GM21825 (cell line): ENCODE data around the gene PBX3.
"Not testable (repeated sequence)": the region's sequence is repeated elsewhere in the genome, so short reads cannot be mapped to it uniquely, and the experiment has no call there.

Source experiments
- ATAC-seq: cut with Tn5 transposase; IDR thresholded peaks from one replicate; pipeline ENCODE4 v1.9.1; 2021; ENCODE audit warnings: mild to moderate bottlenecking, moderate library complexity; ENCODE audit not compliant: unreplicated experiment

PBX3 gene

DNA sequence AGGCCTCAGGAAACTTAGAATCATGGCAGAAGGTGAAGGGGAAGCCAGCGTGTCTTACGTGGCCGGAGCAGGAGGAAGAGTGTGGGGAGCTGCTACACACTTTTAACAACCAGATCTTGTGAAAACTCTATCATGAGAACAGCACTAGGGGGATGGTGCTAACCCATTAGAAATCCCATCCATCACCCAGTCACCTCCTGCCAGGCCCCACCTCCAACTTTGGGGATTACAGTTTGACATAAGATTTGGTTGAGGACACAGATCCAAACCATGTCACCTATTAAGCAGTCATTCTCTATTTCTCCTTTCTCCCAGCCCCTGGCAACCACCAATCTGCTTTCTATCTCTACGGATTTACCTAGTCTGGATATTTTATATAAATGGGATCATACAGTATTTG lies 26.9 kb downstream of the PBX3 start:
- no peak for ATAC-seq

DNA sequence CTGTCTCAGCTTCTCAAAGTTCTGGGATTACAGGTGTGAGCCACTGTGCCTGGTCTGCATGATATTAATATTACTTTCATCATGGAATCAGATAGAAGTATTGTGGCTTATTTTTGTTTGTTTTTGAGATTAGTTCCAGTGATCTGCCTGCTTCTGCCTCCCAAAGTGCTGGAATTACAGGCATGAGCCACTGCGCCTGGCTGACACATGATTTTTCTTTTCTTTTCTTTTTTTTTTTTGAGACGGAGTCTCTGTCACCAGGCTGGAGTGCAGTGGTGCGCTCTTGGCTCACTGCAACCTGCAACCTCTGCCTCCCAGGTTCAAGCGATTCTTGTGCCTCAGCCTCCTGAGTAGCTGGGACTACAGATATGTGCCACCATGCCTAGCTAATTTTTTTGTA lies 29.6 kb downstream of the PBX3 start:
- ATAC-seq: not testable (repeated sequence)

DNA sequence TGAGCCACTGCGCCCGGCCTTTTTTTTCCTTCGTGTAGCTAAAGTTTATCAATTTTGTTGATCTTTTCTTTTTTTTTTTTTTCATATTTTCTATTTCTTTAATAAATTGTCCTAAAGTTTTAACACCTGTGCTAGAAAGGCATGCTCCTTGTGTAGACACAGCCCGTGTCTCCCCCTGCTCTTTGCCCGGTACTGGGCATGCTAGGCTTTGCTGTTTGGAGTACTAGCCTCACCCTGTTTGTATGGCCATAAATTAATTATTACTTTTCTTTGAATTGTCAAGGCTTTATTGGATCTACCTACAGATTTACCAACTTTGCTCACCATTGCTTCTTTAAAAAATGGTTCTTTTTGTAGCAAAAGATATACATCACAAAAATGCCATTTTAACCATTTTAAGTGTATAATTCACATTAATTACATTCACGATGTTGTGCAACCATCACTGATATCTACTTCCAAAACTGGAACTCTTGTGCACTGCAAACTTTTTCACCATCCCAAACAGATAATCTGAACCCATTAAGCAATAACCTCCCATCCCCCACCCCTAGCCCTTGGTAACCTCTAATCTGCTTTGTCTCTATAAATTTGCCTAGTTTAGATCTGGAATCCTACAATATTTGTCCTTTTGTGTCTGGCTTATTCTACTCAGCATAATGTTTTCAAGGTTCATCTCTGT lies 31.5 kb downstream of the PBX3 start:
- not testable (repeated sequence) for ATAC-seq

DNA sequence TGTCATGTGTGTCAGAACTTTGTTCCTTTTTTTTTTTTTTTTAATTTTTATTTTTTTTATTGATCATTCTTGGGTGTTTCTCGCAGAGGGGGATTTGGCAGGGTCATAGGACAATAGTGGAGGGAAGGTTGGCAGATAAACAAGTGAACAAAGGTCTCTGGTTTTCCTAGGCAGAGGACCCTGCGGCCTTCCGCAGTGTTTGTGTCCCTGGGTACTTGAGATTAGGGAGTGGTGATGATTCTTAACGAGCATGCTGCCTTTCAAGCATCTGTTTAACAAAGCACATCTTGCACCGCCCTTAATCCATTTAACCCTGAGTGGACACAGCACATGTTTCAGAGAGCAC lies 32.0 kb downstream of the PBX3 start:
- not testable (repeated sequence) for ATAC-seq

DNA sequence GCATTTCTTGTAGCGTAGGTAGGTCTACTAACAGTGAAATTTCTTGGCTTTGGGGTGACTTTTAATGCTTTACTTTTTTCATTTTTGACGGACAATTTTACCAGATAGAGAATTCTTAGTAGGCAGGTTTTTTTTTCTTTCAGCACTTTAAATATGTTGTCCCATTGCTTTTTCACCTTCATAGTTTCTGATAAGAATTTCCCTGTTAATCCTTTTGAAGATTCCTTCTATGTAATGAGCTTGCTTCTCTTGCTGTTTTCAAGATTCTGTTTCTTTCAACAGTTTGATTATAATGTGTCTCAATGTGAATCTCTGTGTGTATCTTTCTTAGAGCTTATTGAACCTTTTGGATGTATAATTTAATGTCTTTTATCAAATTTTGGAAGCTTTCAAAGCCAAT lies 35.5 kb downstream of the PBX3 start:
- ATAC-seq: no peak

DNA sequence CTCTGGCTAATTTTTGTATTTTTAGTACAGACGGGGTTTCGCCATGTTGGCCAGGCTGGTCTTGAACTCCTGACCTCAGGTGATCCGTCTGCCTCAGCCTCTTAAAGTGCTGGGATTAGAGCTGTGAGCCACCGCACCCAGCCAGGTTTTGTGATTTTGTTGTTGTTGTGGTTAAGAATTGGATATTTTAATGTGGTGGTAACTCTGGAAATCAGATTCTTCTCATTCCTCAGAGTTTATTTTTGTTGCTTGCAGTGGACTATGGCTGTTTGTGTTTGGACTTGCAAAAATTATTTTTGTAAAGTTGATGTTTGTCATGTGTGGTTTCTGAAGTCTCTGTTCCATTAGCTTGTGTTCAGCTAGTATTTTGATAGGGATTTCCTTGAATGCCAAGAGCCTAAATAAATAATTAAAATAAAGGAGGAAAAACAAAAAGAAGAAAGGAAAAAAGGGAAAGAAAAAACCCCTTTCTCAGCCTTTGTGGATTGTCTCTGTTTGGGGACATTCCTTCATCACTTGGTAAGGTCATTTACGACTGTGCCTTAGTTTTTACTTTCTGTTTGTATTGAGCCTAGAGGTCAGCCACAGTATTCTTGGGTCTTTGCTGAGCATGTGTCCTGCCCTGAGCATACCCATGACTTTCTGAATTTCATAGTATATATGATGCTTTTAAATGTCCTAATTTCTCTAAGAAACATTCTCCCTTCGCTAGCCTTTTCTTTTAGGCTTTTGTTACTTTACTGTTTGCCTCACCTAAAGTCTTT lies 37.3 kb downstream of the PBX3 start:
- no peak for ATAC-seq

DNA sequence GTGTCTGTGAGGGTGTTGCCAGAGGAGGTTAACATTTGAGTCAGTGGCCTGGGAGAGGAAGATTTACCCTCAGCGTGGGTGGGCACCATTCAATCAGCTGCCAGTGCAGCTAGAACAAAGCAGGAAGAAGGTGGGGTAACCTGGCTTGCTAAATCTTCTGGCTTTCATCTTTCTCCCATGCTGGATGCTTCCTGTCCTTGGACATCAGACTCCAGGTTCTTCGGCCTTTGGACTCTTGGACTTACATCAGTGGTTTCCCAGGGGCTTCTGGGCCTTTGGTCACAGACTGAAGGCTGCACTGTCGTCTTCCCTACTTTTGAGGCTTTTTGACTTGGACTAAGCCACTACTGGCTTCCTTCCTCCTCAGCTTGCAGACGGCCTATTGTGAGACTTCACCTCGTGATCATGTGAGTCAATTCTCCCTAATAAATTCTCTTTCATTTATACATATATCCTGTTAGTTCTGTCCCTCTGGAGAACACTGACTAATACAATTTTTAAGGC lies 38.1 kb downstream of the PBX3 start:
- no peak for ATAC-seq

DNA sequence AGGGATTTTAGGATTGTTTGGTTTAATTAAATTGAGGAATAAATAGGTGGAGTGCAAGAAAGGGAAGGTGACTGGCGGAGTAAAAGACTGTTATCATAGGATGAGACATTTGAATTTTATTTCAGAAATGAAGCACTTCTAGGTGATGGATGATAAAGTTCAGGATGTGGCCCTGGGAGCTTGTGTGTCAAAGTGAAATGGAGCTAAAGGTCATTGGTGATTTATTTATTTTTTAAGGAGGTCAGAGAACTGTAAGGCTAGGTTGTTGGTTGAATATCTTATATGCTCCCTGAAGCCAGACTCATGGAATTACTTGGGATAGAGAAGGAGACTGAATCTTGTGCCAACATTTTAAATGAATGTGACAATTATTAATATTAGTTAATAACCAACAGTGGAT lies 40.5 kb downstream of the PBX3 start:
- ATAC-seq: no peak

DNA sequence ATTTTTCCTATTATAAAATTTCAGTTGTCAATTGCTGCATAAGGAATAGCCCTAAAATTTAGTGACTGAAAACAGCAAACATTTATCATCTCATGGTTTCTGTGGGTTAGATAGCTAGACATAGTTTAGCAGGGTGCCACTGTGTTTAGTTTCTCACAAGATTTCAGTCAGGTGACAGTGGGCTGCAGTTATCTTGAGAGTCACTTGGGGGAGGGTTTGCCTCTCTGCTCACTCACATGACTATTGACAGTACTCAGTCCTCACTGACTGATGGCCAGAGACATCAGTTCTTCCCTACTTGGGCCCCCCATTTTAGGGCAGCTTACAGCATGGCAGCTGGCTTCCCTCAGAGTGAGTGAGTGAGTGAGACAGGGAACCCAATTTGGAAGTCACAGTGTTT lies 42.0 kb downstream of the PBX3 start:
- no peak for ATAC-seq

DNA sequence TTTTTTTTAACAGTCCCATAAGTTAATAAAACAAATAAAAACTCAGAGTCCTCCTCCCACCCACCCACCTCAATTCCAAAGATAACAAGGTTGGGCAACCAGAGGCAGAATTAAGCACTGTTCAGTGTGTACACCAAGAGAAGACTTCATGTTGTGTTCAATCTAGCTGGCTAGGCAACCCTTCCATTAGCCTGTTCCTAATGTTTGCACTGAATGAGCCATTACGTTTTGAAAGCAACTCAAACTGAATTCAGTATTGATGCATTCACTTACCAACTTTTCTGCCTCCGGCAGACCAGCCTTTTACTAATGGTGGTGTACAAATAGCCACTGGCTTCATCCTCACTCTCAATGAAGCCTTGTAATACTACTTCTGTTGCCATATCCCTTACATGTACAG lies 47.5 kb downstream of the PBX3 start:
- no peak for ATAC-seq

DNA sequence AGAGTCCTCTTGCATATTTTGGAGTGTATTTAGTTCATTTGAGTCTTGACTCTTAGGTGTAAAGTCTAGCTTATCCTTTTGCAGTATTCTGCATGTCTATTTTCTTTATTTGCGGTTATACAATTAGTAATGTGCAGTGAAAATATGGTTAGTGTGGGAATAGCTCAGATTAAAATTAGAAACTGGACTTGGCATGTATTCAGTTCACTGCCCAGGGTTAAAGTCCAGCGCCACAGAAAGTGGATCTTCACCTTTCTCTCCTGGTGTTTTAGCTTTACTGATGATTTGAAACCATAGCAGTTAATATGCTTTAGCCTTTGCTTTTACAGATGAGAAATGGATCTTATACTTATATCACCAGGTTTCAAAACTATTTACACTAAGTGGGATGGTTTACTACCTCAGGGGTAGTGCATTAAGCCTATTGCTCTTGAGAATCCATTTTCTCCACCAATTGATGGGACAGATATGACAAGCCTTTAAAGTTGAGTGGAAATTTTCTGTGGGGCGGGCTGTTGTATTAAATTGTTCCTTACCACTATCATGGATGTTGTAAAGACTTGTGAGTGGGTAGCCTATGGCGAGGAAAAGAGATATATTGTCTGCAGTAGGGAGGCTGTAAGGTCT lies 48.9 kb downstream of the PBX3 start:
- no peak for ATAC-seq

DNA sequence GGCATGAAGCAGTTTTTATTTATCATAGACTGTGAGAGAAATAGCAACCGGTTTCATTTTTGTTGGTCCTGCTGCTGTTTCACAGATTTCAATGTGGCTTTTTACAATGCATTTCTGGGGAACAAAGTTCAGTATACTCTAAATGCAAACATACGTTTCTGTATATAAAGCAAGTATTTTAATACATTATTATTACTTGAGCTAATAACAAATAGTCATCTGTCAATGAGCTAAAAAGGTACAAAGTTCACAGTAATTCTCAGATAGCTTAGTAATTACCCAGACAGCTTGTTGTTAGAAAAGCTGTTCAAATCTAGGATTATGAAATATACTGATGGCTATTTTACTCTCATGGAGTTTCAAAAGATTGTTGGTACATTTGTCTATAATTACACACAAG lies 50.8 kb downstream of the PBX3 start:
- no peak for ATAC-seq

DNA sequence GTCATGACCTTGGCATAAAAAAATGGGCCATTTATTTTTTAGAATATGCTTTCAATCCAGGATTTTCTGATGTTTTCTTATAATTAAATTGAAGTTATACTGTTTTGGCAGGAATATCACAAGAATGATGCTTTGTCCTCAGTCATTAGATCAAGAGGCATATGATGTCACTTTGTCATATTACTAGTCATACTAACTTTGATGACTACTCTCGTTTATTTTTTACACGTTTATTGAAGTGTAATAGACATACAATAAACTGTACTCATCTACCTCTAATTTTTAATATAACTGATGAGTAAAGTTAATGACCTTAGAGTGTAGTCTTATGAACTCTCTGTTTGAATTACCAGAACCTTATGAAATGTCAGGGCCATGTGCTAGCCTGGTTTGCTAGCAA lies 56.4 kb downstream of the PBX3 start:
- ATAC-seq: no peak

DNA sequence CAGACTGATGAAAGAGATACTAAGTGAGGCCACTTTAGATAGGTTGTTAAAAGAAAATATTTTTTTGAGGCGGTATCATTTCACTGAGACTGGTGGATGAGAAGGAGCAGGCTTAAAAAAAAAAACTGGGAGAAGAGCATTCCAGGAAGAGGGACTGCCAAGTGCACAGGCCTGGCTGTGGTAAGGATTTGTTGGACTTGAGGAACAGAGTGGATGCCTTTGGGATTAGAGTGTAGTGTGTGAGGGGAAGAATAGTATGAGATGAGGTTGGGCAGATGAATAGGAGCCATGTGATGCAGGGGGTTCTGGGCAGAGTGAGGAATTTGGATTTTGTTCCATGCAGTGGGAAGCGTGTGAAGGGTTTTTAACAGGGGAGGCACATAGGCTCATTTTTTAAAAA lies 57.9 kb downstream of the PBX3 start:
- ATAC-seq: no peak

DNA sequence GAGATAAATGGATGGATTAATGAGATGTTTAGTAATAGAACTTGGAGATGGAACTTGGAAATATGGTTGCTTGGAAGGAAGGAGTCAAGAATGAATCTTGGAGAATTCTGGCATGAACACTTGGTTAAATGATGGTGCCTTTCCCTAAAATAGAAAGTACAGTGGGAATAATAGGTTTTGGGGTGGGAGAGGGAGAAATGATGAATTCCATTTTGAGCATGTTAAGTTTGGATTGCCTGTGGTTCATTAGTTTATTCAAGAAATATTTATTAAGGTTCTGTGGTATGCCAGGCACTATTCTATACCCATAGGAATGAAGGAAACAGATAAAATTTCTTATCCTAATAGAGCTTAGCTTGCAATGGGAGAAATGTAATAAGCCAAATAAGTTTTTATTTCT lies 58.4 kb downstream of the PBX3 start:
- ATAC-seq: no peak

DNA sequence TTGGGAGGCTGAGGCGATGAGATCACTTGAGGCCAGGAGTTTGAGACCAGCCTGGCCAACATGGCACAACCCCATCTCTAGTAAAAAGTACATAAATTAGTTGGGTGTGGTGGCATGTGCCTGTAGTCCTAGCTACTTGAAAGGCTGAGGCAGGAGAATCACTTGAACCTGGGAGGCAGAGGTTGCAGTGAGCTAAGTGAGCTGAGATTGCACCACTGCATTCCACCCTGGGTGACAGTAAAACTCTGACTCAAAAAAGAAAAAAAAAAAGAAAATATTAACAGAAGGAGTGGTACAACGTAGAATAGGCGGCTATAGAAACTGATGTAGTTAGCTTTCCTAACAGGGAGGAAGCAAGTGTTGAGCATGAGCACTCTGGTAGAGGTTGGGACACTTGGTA lies 59.9 kb downstream of the PBX3 start:
- no peak for ATAC-seq

DNA sequence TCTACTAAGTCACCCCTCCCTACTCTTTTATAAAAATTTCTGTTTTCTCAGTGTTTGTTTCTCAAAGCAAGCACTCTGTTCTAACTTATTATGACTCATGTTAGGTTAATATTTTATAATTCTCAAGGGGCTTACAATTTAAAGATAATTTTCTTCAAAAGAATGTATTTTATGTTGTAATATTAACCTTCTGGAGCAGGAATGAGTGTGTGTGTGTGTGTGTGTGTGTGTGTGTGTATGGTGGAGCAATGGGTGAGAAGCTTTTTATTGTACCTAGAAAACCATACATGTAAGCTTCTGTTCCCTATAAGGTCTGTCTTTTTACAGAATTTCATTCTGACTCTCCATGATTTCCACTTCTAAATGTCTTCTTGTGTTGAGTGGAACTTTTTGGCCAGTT lies 63.0 kb downstream of the PBX3 start:
- ATAC-seq: no peak

DNA sequence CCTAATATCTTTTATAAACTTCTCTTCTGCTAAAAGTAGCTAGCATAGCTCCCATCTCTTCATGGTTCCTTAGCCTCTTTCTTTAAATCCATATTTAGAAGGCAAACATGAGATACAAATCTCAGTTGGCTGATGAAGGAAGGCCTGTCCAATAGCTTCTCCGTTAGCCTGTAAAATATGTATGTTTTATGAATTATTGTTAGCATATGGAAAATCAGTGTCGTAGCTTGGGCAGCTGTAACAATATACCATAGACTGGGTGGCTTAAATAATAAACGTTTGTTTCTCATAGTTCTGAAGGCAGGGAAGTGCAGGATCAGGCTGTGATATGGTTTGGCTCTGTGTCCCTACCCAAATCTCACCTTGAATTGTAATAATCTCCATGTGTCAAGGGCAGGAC lies 63.8 kb downstream of the PBX3 start:
- ATAC-seq: no peak

DNA sequence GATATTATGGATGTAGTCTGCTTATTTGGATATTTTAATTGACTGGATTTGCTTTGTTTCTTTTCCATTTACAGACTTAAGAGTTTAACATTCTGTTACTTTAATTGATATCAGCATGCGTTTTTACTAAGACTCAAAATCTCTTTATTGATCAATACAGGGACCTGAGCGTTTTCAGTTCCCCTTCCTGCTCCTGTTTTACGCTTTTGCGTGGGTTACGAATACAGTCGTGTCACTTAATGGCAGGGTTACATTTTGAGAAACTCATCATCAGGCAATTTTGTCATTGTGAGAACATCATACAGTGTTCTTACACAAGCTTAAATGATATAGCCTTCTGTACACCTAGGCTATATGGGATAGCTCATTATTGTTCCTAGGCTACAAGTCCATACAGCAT lies 65.2 kb downstream of the PBX3 start:
- no peak for ATAC-seq

DNA sequence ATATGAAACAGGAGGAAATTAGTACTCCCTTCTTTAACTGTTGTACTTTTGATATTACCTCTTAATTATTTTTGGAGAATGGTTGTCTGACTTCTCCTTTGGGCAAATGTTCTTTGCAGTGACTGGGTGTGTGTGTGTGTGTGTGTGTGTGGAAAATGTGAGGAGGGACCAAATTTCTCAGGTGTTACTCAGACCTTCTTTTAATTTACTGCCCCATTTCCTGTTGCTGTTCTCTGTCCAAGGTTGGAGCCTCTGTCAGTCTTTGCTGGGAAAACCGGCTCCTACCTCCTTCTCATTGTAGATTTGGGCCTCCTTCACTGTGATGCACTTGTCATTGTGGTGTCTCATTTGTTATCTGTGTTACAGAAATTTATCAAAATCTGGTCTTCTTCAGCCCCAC lies 68.4 kb downstream of the PBX3 start:
- no peak for ATAC-seq

DNA sequence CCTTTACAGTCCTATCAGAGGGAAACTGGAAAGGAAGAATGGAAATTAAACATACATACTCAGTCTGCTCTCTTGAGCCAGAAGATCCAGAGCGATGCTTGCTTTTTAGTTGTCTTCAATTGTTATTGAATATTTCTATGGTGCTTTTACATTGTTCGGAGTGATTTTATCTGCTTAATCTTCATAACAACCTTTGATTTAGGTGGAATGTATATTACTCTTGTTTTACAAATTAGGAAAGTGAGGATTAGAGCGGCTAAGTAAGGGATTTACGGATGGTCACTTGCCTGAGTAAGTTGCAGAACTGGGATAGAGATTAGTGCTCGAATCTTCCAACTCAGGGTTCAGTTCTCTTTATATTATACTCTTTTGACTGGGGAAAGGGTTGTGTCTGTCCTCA lies 69.1 kb downstream of the PBX3 start:
- ATAC-seq: no peak

DNA sequence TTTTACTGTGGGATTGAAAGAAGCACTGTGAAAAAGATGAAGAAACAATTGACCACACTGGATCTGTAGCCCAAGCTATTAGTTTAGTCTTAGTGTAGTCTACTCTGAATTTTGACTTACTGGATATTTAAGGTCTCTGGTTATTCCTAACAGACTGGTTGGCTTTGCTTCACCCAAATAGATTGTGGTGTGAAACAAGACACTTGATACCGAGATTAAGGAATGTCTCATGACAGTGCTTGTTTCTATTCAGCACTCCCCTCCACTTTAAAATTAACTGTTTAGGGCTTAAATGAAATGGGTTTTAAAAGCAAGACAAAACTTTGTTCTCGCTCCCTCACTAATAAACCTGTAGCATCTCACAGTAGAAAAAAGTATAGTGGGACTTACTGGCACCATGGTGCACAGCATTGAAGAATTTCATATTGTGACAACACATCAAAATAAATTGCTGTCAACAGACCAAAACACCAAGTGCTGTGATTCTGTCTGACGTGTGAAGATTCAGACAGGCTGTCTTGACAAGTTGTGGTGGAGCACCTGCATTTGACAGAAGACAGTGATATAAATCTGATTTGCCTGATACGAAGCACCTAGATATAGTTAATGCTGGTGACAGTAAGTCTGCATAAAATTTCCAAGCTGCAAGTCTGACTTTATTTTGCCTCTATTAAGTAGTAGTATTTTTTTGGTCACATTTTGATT lies 73.1 kb downstream of the PBX3 start:
- ATAC-seq: no peak
